Stimulated activated CD4-positive, alpha-beta T cell treated with anti-CD3 and anti-CD28 coated beads, Interleukin-4, amount 100 ng/mL, for 48 hours (primary cell): ENCODE data around the gene RAD51B.

Experiments
- DNase-seq, 2 donors: peaks; one replicate each; pipeline ENCODE4 v3.0.0-alpha.2; 2020; ENCODE audit warnings: low read depth in 2 of 2

RAD51B gene

GRCh38 chr14:68476212-68477109, 656.9 kb downstream of the RAD51B start:
- DNase-seq: no peak

GRCh38 chr14:68477110-68477455, 657.5 kb downstream of the RAD51B start:
- DNase-seq: no peak

- DNase-seq: no peak
Observed at GRCh38 chr14:68477461-68478085, 658.0 kb downstream of the RAD51B start.

GRCh38 chr14:68479247-68479646, 659.7 kb downstream of the RAD51B start:
- no peak for DNase-seq

GRCh38 chr14:68482018-68482417, 662.4 kb downstream of the RAD51B start:
- DNase-seq: no peak

GRCh38 chr14:68482772-68483395, 663.3 kb downstream of the RAD51B start:
- no peak for DNase-seq

- DNase-seq: no peak
Observed at GRCh38 chr14:68486033-68486732, 666.6 kb downstream of the RAD51B start.

GRCh38 chr14:68486809-68487208, 667.2 kb downstream of the RAD51B start:
- no peak for DNase-seq

GRCh38 chr14:68487805-68488590, 668.4 kb downstream of the RAD51B start:
- no peak for DNase-seq

- DNase-seq: no peak
Observed at GRCh38 chr14:68491793-68492192, 672.2 kb downstream of the RAD51B start.

- DNase-seq: no peak
Observed at GRCh38 chr14:68492381-68493151, 673.0 kb downstream of the RAD51B start.

- no peak for DNase-seq
Observed at GRCh38 chr14:68493152-68493911, 673.8 kb downstream of the RAD51B start.

GRCh38 chr14:68495101-68496039, 675.8 kb downstream of the RAD51B start:
- DNase-seq: no peak

- no peak for DNase-seq
Observed at GRCh38 chr14:68497011-68497410, 677.4 kb downstream of the RAD51B start.

GRCh38 chr14:68499451-68499850, 679.9 kb downstream of the RAD51B start:
- no peak for DNase-seq

- no peak for DNase-seq
Observed at GRCh38 chr14:68501171-68501570, 681.6 kb downstream of the RAD51B start.

- no peak for DNase-seq
Observed at GRCh38 chr14:68501614-68502052, 682.1 kb downstream of the RAD51B start.

GRCh38 chr14:68502230-68502629, 682.7 kb downstream of the RAD51B start:
- DNase-seq: no peak
